ENCODE results near the gene RPS6KL1.

Gene RPS6KL1

DNA sequence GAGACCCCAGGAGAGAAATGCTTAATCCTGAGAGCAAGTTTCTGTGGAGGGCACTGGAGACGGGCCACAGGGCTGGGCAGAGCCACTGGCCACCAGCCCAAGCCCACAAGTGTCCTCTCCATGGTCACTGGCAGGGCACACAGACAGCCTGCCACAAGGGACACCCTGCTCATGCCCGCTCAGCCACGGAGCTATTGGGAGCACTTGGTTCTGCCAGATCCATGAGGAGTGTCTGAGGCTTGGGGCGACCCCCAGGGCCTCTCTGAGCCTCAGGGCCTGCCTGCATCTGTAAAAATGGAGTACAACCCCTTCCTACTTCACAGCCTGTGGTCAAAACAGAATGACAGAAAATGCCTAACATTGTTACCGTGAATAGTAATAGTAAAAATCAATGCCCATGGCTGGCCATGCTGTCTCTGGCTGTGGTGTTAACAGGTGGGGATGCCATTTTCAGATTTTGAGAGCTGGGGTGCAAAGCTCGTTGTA is 29.2 kb upstream of the RPS6KL1 start:
- no peak for DNase-seq

DNA sequence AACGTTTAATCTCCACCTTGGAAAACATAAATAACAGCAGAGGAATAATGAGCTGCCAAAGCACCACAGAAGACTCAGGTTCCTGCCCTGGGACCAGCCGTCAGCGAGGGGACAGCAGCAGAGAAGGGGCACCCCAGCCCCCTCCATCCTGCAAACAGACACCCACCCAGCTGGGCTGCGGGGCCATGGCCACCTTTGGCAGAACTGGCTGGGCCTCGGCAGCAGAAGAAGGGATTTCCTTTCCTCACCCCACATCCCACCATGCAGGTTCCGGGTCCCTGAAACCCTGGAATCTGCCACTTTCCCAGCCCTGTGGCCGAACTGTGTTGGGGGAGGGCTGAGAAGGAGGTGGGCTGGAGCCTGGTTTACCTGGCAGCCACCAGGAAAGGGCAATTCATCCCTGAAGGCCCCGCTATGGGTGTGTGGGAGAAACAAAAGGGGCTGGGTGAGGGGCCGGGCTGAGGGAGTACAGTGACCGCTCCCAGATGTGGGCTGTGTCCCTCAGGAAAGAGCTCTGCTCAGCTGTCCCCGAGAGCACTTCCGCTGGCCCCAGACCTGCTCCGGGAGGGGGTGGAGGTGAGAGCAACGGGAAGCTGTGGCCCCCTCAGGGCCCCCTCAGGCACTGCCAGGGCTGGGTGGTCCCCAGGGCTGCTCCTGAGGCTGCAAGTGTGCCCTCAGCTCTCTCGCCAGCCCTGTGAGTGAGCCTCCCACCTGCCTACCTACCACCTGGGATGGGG is 28.6 kb upstream of the RPS6KL1 start:
- no peak for DNase-seq

DNA sequence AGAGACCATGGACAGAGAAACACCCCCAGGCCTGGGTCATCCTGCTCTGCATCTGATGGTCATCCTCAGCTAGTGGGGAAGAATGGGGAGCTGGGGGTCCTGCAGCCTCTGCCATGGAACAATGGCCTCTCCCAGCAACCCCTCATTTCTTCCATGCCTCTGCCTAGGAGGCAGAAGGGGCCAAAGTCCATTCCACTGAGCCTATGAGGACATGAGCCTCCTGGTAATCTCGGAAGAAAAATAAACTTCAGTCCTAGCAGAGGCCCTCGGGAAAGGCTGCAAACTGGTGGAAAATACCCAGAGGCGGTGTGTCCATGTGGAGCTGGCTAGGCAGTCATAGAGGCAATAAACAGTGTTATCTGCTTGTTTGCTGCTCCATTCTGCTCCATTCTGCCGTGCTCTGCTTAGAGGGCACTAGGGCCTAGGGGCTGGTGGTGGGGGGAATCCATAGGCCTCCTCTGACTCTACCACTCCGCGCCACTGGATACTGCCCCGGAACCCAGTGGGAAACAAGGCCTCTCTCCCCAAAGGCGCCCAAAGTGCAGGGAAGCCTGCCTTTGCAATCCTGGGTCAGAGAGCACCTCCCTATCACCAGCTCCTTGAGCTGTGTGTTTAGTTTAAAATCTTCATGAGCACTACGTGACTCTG is 27.9 kb upstream of the RPS6KL1 start:
- no peak for DNase-seq

DNA sequence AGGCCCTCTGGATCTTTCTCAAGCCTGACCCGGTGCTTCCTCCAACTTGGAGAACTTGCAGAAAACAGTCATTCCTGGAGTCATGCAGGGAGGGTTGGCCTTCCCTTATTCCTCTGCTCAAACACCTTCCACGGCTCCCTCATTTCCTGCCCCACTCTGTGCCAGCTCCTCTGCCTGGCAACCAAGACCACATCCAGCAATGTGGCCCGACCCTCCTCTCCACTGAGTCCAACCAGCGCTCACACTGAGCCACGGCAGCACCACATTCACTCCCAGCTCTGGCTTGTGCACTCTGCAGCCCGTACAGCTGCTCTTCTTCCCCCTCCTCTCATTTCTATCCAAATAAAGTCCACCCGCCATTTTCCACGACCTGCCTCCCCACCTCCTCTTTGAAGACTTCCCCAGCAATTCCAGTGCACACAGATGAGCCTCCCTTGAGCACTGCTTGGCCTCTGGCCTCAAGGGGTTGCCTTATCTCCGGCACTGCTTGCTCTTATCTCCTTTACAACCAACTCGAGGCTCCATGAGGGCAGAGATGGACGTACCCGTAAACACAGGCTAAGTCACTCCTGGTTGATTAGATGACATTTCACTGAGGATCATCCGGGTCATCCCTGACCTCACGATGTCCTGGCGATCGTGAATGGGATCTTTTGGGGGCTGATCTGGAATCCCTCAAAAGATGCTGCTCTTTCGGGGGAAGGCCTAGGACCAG is 27.0 kb upstream of the RPS6KL1 start:
- no peak for DNase-seq

DNA sequence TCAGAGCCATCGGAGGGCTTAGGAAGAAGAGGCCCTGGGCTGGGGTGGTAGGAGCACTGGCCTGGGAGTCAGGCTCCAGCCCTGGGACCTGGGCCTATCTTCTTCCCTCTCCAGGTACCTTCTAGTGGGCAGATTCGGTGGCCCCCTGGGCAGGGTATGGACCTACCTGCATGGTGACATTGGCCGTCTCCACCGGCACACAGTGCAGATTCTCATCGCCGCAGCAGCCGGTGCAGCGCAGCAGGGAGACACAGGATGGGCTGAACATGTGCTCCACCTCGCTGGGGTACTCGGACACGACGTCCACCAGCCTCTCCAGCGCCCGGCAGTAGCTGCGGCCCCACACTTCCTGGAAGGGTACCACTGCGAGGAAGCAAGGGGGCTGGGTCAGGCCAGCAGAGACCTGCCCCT is 26.1 kb upstream of the RPS6KL1 start:
- no peak for DNase-seq

DNA sequence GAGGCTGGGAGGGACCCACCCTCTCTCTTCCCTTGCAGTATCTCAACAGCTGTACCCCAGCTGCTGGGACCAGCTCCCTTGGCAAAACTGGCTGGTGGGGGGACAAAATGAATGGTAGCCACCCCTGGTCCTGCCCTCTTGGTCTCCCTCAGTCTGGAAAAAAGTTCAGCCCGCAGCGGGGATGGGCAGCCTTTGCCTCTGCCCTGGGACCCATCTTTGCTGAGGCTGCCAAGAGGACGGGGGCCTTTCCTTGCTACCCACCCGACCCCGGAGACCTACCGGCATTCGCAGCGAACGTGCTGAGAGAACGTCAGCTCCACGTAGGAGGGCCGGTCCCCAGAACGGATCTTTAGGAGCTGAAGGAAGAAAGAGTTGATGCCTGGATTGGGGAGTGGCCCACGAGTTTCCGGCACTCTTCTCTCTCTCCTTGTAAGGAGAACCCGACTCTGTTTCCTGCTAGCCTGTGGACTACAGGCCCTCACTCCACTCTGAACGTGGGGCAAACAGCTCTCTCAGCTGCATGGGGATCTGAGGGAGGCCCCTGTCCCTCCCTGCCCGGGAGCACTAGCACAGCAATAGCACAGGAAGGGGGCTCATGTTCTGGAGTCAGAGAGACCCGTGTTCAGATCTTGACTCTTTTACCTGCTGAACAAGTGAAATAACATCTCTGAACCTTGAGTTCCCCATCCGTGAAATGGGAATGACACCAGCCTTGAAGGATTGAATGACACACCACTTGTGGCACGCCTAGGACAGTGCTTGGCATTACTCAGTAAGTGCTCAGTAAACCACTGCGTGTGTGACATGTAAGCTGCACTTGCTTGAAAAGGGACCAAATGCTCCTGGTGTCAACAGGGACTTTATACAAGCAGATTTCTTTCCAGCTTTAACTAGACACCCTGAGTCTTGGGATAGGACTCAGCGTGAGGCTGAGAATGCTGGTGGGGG is 25.4 kb upstream of the RPS6KL1 start:
- DNase-seq = no peak

DNA sequence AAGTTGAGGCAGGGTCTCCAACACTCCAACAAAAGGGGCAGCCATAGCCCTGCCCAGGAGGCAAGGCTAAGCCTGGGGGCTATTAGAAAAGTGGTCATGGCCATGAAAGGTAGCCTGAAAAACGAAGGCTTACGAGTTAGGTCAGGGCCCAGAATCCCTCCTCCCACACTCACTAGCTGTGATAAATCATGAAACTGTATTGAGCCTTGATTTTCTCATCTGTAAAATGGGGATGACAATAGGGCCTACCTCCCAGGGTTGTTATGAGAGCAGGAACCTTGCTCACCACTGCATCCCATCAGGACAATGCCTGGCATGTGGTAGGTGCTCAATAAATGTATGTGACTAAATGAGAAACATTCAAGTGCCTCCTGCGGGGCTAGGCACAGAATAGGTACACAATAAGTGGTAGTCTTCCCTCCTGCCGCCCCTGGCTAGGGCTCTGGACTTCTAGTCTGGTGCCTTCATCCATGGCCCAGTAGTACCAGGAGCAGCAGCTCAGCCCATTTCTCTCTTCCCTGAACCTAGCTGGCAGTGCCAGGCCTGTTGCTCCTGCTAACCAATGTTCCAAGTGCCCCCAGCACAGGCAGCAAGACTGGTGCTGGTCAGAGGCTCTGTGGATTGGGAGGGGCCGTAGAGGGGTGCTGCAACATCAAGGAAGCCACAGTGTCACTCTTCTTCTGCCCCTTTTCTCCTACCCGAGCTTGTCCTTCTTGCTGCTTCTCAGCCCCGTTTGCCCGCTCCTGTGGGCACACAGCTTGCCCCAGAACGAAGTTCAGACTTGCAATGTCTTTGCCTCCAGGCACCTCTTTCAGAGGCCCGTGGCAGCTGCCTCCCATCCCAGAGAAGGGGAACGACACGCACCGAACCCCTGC is 24.5 kb upstream of the RPS6KL1 start:
- no peak for DNase-seq

DNA sequence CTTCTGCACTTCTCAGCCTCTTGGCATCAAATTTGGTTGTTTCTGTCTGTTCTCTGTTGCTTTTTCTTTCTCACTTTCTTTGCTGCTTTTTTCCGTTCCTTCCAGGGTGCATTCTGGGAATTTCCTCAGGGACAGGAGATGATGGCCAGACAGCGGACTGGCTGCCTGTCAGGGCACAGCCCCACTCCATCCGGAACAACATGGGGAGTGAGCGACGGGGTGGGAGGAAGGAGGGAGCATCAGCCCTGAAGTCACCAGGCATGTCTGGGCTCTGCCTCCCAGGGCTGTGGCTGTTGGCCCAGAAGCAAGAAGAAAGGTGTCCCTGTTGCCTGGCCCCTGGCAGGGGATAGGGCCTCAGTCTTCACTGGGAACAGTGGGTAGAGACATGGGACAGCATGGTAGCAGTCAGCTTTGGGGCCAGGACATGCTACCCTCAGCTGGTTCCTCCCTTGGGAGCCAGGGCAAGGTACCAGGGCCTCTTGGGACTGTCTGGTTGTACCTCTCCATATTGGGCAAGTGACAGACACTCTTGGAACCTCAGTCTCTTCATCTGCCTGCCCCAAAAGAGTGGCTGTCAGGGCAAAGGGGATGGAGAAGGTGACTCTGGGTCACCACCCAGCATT is 23.7 kb upstream of the RPS6KL1 start:
- no peak for DNase-seq

DNA sequence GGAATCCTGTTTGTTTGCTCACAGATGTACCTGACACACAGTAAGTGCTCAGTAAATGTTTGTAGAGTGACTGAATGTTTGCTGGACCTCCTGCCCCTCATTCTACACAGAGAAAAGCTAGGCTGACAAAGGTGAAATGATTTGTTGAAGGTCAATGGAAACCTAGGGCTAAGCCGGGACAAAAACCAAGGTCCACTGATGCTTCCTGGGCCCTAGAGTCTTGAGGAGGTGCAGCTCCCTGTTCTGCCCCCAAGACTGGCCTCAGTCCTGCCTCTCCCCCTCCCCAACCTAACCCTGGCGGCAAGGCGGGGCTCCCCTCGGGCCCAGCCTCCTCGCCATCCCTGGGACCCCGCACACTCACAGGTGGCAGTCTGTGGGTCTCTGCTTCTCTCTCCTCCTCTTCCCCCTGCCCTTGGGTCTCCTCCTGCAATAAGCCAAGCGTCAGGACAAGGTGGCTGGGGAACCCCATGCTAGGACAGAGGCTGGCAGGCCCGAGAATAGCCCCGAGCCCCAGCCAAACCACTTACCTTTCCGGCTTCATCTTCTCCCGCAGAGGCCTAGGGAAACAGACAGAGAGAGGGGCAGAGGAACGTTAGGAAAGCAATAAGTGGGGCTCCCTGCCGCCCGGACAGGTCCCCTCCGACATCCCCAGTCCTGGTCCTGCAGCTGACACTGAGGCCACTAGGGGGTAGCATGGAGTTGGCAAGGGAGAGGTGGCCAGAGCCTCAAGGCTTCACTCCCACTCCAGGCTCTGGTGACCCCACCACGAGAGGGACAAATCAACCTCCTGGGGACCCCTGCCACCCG is 23.0 kb upstream of the RPS6KL1 start:
- DNase-seq = peak; percentile 75

DNA sequence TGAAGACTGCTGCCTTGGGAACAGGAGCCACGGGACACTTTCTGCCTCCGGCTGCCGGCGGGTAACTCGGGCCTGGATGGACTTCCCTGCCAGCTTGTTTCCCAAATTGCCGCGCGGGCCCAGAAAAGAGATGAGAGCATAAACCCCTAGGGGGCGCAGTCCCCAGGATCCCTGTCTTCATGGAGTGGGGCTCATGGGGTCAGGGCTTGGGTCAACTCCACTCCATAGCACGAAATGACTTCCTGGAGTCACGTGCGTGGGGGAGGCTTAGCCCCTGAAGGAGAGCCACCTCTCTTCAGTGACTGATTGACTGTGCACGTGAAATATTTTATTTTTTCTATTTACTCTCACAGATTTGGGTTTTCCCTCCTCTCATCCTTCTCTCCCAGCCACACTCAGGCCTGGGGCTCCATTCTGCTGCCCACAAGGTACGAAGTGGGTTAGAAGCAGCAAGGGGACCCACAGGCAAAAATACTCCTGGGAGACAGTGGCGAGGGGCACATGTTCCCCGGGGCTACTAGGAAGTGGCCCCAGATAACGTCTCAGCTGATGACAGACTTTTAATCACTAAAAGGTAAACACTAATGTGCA is 22.3 kb upstream of the RPS6KL1 start:
- DNase-seq = no peak

DNA sequence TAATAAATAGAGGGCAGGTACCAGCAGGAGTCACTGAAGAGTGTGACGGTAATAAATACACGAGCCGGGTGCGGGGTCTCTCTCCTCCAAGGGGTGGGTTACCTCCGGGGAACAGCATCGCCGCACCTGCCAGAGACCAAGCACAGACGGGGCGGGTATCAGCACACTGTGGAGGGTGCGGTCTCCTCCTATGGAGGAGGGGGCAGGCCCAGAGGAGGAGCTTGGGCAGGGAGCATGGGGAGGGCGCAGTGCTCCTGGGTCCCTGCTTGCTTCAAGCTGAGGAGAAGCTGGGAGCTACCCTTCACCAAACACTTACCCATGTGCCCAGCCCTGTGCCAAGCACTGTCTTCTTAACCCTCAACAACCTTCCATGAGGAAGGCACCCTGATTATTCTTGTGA is 19.5 kb upstream of the RPS6KL1 start:
- DNase-seq = no peak

DNA sequence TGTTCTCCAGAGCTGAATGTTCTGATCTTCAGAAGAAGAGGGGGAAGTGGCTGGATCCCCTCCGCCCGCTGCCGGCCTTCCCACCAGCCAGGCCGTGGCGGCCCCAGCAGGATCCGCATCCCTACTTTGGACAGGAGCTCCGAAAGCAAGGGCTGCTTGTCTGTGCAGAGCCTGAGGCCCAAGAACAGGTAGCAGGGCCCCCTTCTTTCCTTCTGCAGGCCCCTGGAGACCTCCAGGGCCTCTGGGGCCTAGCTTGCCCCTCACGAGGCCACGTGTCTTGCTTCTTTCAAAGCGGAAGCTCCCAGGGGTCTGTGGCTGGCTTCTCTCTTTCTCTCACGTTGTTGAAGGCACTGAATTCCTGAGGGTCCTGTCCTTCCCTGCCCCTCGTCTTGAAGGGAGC is 19.1 kb upstream of the RPS6KL1 start:
- no peak for DNase-seq

DNA sequence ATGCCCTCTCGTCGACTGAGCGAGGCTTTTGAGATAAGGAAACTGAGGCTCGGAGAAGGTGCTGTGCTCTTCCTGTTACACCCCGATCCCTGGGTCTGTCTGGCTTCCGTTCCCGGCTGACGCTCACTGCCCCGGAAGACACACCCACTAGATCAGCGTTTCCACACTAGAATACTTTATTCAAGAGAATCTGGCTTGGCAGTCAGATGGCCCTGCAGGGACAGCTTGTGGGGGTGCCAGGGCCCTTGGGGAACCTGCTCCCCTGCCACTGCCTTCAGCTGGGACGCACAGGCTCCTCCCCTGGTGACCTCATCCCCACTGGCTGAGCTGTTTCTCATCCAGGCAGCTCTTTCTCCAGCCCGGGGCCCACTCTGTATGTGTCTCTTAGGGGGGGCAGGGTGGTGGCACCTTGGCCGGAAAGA is 18.6 kb upstream of the RPS6KL1 start:
- DNase-seq = peak; percentile 78

DNA sequence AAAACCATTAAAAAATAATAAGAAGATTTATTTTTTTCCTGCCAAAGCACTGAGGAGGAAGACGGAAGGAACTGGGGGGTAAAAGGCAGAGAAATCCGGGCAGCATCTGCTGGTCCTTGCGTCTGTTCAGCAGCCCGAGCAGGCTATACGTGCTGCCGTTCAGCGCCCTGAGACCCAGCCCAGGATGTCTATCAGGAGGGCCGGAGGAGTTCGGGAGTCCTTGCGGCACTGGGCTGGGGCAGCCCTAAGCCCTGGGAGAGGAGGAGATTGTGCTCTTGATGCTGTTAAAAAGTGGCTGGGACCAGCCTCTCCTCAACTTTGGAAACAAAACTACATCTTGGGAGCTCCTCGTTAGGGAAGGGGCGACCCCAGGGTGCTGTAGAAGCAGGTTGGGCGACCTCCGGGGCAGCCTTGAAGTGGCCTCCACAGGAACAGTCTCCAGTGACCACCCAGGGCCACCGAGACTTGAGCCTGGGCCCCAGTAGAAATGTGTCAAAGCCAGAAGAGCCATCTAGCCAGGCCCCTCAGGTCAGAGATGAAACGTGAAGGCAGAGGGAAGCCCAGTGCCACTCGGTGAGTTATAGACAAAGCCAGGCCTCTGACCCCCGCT is 18.0 kb upstream of the RPS6KL1 start:
- no peak for DNase-seq

DNA sequence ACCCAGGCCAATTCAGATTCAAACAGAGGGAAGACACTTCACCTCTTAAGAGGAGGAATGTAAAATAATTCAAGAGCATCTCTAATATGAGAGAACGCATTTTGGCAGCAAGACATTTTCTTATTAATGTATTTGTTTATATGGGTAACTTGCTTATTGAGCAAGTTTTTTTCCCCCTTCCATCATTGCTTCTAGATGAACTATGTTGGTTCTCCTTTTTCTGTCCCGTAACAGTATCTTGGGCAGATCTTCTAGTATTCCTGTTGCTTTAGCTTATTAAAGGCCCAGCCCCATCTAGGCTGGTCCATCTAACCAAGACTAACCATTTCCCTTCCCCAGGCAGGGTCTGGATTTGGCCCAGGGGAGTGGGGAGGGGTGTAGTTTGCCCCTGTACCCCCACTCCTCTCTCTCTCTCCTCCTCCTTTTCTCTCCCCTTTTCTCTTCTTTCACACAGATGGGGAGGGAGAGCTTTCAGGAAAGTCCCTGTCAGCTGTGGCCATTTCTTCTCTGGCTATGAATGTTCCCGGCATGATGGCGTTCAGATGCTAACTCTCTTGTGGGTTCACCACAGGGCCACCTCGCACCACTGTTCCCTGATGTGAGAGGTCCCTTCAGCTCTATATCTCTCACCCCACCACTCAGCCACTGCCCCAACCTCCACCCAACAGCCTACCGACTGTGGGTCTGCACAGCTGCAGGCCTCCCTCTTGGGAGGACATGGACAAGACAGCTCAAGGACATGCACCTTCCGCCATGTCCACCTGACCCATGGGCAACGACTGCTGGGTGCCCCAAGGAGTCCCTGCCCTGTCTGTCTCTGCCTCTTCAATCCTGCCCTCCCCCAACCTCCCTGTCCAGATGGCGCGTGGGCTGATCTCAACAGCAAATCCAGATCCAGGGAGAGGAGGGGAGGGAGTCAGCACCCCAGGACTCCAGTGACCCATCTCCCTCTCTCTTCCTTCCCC is 15.8 kb upstream of the RPS6KL1 start:
- no peak for DNase-seq

DNA sequence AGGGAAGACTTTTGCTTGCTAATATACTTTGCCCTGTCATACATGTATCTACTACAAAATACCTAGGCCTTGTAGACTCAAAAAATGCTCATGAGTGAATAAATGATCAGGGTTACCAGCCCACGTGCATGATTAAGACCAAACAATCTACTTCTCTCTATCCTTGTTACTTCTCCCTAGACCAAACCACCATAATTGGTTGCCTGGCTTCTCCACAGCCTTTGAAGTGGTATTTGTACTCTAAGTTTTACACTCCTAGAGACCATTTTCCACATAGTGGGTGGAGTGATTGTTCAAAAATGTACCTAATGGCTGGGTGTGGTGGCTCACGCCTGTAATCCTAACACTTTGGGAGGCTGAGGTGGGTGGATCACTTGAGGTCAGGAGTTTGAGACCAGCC is 14.1 kb upstream of the RPS6KL1 start:
- no peak for DNase-seq

DNA sequence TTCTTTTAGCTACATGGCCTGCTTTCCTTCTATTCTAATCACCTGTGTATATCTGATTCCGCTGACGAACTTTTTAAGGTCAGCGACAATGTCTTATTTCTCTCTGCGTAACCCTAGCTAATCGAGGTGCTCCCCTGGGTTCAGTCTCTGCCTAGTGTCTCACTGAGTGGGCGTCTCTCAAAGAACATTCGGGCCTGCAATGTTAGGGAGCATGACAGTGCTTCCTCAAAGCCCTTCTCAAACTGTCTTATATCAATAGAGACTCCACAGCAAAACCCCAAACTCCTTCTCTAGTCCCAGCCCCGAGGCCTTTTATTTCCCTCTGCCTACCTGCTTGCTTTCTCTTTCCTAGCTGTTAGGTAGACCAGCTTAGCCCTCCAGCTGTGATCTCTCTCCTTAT is 13.7 kb upstream of the RPS6KL1 start:
- no peak for DNase-seq

DNA sequence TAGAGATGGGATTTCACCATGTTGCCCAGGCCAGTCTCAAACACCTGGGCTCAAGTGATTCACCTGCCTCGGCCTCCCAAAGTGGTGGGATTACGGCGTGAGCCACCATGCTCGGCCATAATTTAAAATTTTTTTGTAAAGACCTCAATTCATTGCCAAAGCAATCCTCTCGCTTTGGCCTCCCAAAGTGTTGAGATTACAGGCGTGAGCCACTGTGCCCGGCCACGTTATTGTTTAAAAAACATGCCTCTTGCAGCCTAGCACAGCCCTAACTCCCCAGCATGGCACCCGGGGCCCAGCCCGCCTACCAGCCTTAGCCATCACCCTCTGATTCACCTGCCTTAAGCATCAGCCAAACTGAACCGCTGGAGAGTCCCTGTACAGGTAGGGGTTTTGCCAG is 13.1 kb upstream of the RPS6KL1 start:
- DNase-seq = no peak

DNA sequence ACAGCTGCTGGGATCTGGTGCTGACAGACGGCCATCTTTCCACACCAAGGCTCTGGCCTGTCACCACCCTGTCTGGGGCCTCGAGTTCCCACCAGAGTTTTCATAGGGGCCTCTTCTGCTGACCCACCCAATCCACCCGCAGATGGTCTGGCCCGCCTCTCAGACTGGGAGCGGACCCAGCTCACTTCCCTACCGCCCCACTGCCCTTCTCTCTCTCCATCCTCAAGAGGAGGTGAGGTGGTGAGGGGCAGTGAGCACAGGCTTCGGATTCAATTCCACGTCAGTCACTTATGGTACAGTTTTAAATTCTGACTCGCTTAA is 12.3 kb upstream of the RPS6KL1 start:
- no peak for DNase-seq
